Breast epithelium (tissue), 3 donors: ENCODE data around the gene ARCN1.

Experiments
- POLR2A ChIP-seq: fragments of 450-650 bp; IDR thresholded peaks from one replicate; pipeline ENCODE4 v1.6.1; 2016; ENCODE audit warnings: antibody characterized with exemption, mild to moderate bottlenecking, moderate library complexity
- POLR2AphosphoS5 ChIP-seq, 3 donors: sonication (generic); formaldehyde crosslinking; IDR thresholded peaks; one replicate each; pipeline ENCODE4 v1.6.1; 2017; ENCODE audit warnings: antibody characterized with exemption in 3 of 3
- TF ChIP-seq, protein P1 (sequence below), 3 donors: fragments of 450-650 bp; IDR thresholded peaks; one replicate each; pipeline ENCODE4 v1.5.1; 2016 to 2017; ENCODE audit warnings: antibody characterized with exemption in 3 of 3, mild to moderate bottlenecking in 3 of 3, moderate library complexity in 3 of 3

DNA sequence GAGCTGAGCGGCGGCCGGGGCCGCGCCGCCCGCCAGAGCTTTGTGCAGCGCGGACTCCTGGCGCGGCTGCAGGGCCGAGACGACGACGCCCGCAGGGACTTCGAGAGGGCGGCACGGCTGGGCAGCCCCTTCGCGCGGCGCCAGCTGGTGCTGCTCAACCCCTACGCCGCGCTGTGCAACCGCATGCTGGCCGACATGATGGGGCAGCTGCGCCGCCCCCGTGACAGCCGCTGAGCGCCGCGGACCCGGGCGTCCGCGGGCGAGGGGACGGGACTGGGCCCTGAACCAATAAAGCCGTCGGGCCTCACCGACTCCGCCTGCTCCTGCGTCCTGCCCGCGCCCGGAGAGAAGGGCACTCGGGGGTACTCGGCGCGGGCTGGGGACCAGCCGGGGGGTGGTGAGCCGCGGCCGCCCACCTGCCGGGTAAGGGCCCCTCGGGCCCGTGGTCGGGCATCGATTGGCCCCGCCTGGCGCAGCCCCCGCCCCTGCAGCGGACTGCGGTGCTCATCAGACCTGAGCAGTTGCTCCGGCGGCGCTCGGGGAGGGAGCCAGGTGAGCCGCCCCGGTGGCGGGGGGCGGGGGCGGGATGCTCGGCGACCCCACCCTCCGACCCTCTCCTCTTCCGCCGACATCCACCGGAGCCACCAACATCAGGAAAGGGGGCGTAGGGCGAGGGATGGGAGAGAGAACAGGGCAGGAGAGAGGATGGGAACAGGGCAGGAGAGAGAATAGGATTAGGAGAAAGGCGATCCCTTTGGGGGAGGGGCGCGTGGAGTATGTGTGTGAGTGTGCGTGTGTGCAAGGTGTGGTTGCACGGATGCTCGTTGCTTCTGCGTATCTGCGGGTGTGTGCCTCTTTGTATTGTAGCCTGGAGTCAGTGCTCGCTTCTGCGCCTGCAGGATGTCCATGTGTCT lies 41.3 kb upstream of the ARCN1 start, which contains the start of gene TMEM25:
- peak; percentile 25 for TF ChIP-seq POLR2A
- TF ChIP-seq, protein P1, sequence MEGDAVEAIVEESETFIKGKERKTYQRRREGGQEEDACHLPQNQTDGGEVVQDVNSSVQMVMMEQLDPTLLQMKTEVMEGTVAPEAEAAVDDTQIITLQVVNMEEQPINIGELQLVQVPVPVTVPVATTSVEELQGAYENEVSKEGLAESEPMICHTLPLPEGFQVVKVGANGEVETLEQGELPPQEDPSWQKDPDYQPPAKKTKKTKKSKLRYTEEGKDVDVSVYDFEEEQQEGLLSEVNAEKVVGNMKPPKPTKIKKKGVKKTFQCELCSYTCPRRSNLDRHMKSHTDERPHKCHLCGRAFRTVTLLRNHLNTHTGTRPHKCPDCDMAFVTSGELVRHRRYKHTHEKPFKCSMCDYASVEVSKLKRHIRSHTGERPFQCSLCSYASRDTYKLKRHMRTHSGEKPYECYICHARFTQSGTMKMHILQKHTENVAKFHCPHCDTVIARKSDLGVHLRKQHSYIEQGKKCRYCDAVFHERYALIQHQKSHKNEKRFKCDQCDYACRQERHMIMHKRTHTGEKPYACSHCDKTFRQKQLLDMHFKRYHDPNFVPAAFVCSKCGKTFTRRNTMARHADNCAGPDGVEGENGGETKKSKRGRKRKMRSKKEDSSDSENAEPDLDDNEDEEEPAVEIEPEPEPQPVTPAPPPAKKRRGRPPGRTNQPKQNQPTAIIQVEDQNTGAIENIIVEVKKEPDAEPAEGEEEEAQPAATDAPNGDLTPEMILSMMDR (IDR thresholded peaks at IDR 0.05), result no peak
- peak in 1 of 3 donors; percentile 29 for TF ChIP-seq POLR2AphosphoS5 (IDR thresholded peaks at IDR 0.05)
